Measurements from ENCODE around the gene DYNLT4. TPM values are rescaled to one million over a fixed set of nuclear protein-coding genes. Genes with fewer than 3 reads are reported as not detected.
"Not testable (repeated sequence)": the region's sequence is repeated elsewhere in the genome, so short reads cannot be mapped to it uniquely, and the experiment has no call there.

The DYNLT4 gene
- total and polyA plus RNA-seq, 4 experiments from 2014 or later = 0.47 to 1.6 (median 1.0) TPM; not detected in 1

DNA sequence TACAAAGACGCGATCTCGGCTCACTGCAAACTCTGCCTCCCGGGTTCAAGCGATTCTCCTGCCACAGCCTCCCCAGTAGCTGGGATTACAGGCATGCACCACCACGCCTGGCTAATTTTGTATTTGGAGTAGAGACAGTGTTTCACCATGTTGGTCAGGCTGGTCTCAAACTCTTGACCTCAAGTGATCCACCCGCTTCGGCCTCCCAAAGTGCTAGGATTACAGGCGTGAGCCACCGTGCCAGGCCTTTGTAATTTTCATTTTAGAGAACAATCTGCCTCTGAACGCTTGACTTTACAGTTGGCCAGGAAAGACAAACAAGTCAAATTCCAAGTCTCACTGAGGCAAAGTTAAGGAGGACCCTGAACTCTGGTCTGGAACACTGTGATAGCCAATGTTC lies 31.1 kb upstream of the DYNLT4 start:
- H3K36me3 ChIP-seq (ENCODE audit: insufficient read depth, low read length); H3K9me3 Mint-ChIP-seq; H3K9me3 ChIP-seq (ENCODE audit: control insufficient read depth in 1 of 2, low read length in 2 of 2); intact Hi-C loops (cut with micrococcal nuclease); H3K4me1 ChIP-seq (ENCODE audit: insufficient read depth, low read length); DNase-seq; H3K4me3 ChIP-seq (ENCODE audit: low read length in 2 of 2); H3K27ac ChIP-seq (ENCODE audit: low read depth, low read length); H3K27me3 ChIP-seq (ENCODE audit: insufficient read depth, low read length); H3K36me3 Mint-ChIP-seq; H3K4me3 Mint-ChIP-seq; H3K27ac Mint-ChIP-seq: not testable (repeated sequence)
- Mint-ChIP-seq H3K4me1 (peaks cover 8 to 23% (median 12%) of the 10 kb centered on the region in 4 donors), H3K27me3 (peaks cover 13 to 24% of the 10 kb centered on the region in 2 donors)
- ChIA-PET CTCF (ENCODE audit: partially characterized antibody) (interaction anchor here (1.5 to 3.1 kb wide), 4 partner anchors 30 to 126 kb away, joined by 4 to 8 read pairs (median 6); partner anchors contain the start of gene BTBD19), POLR2A (ENCODE audit: partially characterized antibody) (interaction anchor here (1.5 to 1.6 kb wide), 2 partner anchors 30 to 55 kb away, joined by 3 read pairs; partner anchors contain the start of gene BTBD19)

DNA sequence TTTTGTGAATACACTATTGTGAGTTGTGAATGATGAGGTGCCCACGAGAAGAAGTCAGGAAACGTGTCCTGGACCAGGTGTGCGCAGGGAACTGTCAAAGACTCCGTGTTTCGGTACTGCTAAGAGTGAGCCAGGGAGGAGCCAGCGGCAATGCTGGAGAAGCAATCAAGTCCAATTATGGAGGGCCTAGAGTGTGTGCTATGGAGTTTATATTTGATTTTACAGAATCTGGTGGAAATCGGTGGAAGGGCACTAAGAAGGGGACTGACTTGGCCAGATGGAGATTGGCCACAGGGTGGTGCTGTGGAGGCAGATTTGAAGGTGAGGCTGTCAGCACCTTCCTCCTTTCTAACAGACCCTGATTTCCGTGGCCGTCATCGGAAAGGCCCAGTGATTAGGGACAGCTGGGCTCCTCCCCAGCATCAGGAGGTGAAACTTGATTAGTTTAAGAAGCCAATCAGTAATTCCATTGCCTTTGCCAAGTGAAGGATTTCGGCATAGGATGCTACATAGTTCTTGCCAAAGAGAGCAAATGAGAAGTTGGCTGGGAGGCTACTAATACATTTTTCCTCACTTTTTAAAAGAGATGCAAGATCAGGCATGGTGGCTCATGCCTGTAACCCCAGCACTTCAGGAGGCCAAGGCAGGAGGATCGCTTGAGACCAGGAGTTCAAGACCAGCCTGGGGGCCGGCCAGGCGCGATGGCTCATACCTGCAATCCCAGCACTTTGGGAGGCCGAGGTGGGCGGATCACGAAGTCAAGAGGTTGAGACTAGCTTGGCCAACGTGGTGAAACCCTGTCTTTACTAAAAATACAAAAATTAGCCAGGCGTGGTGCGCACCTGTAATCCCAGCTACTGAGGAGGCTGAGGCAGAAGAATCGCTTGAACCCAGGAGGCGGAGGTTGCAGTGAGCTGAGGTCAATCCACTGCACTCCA lies 28.9 kb upstream of the DYNLT4 start:
- Mint-ChIP-seq H3K27me3 (peaks cover 5 to 10% of the 10 kb centered on the region in 2 donors), H3K4me1 (peaks cover 5 to 9% (median 8%) of the 10 kb centered on the region in 4 donors)

DNA sequence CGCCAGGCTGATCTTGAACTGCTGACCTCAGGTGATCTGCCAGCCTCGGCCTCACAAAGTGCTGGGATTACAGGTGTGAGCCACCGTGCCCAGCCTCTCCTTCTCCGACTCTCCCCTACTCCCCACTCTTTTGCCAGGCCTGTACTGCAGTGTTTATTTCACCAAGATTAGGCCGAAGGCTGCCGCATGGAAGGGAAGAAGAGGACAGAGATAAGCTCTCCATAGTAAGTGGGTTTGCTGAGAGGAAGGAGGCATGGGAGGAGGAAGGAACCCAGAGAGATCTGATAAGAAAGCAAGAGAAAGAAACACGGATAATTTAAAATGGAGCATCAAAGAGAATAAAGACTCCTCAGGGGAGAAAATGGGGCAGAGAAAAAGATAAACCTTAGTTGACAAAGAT lies 27.2 kb upstream of the DYNLT4 start:
- H3K4me3 Mint-ChIP-seq = no peak overlapping the region
- ChIA-PET CTCF (ENCODE audit: partially characterized antibody) (interaction anchor here (0.9 to 3.7 kb wide), 5 partner anchors 8 to 465 kb away, joined by 3 to 14 read pairs (median 4); partner anchors contain the start of gene PLK3), POLR2A (ENCODE audit: partially characterized antibody) (interaction anchor here (1.1 to 1.5 kb wide), 2 partner anchors 13 to 34 kb away, joined by 3 to 11 read pairs; partner anchors contain the start of gene PLK3)
- no peak for DNase-seq
- peaks cover under 1 to 5% of the 10 kb centered on the region in 2 donors for H3K27me3 Mint-ChIP-seq
- H3K4me1 Mint-ChIP-seq = peaks cover 5 to 9% (median 8%) of the 10 kb centered on the region in 4 donors
- Histone ChIP-seq H3K27ac (ENCODE audit: low read depth, low read length) (no peak overlapping the region), H3K4me1 (ENCODE audit: insufficient read depth, low read length) (peaks cover 4% of the 10 kb centered on the region), H3K36me3 (ENCODE audit: insufficient read depth, low read length) (no peaks in the 10 kb centered on the region), H3K9me3 (ENCODE audit: control insufficient read depth in 1 of 2, low read length in 2 of 2) (no peaks in the 10 kb centered on the region), H3K27me3 (ENCODE audit: insufficient read depth, low read length) (no peaks in the 10 kb centered on the region), H3K4me3 (ENCODE audit: low read length in 2 of 2) (no peak overlapping the region)
- peak overlapping the region in 1 of 7 donors; percentile 32 for H3K27ac Mint-ChIP-seq
- no peaks in the 10 kb centered on the region for H3K36me3 Mint-ChIP-seq
- H3K9me3 Mint-ChIP-seq = no peaks in the 10 kb centered on the region
- intact Hi-C loops (cut with micrococcal nuclease) = no loop called here

More for the DNA sequence above, 28.9 kb upstream of the DYNLT4 start:
- Histone ChIP-seq H3K36me3 (ENCODE audit: insufficient read depth, low read length) (no peaks in the 10 kb centered on the region), H3K27me3 (ENCODE audit: insufficient read depth, low read length) (no peaks in the 10 kb centered on the region), H3K4me3 (ENCODE audit: low read length in 2 of 2) (no peak overlapping the region), H3K27ac (ENCODE audit: low read depth, low read length) (no peak overlapping the region), H3K9me3 (ENCODE audit: control insufficient read depth in 1 of 2, low read length in 2 of 2) (no peaks in the 10 kb centered on the region), H3K4me1 (ENCODE audit: insufficient read depth, low read length) (peaks cover 4% of the 10 kb centered on the region)
- peak overlapping the region in 6 of 7 donors; percentile 7 to 74 (median 58) for H3K27ac Mint-ChIP-seq
- H3K4me3 Mint-ChIP-seq = peak overlapping the region in 4 of 8 donors; percentile 19 to 69 (median 42)
- no peaks in the 10 kb centered on the region for H3K9me3 Mint-ChIP-seq
- ChIA-PET CTCF (ENCODE audit: partially characterized antibody) (interaction anchor here (1.0 to 3.7 kb wide), 17 partner anchors 10 to 464 kb away, joined by 3 to 14 read pairs (median 6); partner anchors contain the start of genes BTBD19, HECTD3, PLK3 and RPS8), POLR2A (ENCODE audit: partially characterized antibody) (interaction anchor here (0.6 to 2.1 kb wide), 7 partner anchors 15 to 50 kb away, joined by 3 to 11 read pairs (median 5); partner anchors contain the start of gene PLK3)
- H3K36me3 Mint-ChIP-seq = no peaks in the 10 kb centered on the region
- DNase-seq = peak; percentile 71 to 83 (median 75)
- intact Hi-C loops (cut with micrococcal nuclease) = loop anchor here (1.0 to 2.0 kb wide), 6 partner anchors 15 to 468 kb away; partner anchors contain the start of gene HECTD3

DNA sequence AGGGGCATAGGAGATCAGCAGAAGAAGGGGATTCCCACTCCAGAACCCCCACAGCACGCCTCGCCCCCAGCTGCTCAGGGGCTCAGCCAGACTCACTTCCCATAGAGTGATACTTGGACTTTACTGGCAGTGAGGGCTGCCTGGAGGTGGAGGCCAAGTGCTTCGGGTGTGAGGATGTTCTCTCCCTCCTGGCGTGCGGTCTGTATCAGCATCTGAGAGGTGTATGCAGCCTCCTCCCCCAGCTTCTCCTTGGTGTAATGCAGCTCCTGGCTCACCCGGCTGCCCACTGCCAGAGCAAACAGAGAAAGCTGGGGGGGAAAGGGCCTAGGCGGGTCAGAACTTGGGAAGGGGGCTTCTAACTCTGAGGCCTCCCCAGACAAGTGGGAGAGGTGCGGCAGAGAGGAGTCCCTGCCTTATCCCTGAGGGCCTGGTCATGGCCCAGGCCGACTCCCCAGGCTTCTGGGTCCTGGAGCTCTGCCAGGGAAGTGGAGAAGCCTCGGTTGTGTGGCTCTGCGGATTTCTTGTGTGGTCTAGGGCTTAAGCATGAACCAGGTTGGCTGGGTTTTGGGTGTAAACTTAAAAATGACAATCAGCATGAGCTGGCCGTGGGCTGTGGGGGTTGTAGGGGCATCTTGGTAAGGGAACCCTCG lies 25.0 kb upstream of the DYNLT4 start:
- ChIA-PET CTCF (ENCODE audit: partially characterized antibody) (interaction anchor here (0.9 to 1.7 kb wide), 5 partner anchors 12 to 661 kb away, joined by 3 to 5 read pairs (median 3); partner anchors contain the start of gene HECTD3), POLR2A (ENCODE audit: partially characterized antibody) (interaction anchor here (1.3 to 2.7 kb wide), 2 partner anchors 32 kb away, joined by 3 to 8 read pairs; partner anchors contain the start of gene PLK3)
- Mint-ChIP-seq H3K27ac (peak overlapping the region in 4 of 7 donors; percentile 41 to 61 (median 58)), H3K36me3 (no peaks in the 10 kb centered on the region), H3K4me1 (peaks cover 5 to 9% (median 8%) of the 10 kb centered on the region in 4 donors), H3K27me3 (peaks cover 0 to 4% of the 10 kb centered on the region in 2 donors), H3K4me3 (no peak overlapping the region), H3K9me3 (no peaks in the 10 kb centered on the region)
- intact Hi-C loops (cut with micrococcal nuclease) = no loop called here
- H3K27me3 ChIP-seq (ENCODE audit: insufficient read depth, low read length) = no peaks in the 10 kb centered on the region
- H3K4me3 ChIP-seq (ENCODE audit: low read length in 2 of 2) = no peak overlapping the region
- peak in 1 of 5 donors; percentile 35 for DNase-seq
- no peaks in the 10 kb centered on the region for H3K36me3 ChIP-seq (ENCODE audit: insufficient read depth, low read length)
- peaks cover 4% of the 10 kb centered on the region for H3K4me1 ChIP-seq (ENCODE audit: insufficient read depth, low read length)
- H3K27ac ChIP-seq (ENCODE audit: low read depth, low read length) = no peak overlapping the region
- no peaks in the 10 kb centered on the region for H3K9me3 ChIP-seq (ENCODE audit: control insufficient read depth in 1 of 2, low read length in 2 of 2)

DNA sequence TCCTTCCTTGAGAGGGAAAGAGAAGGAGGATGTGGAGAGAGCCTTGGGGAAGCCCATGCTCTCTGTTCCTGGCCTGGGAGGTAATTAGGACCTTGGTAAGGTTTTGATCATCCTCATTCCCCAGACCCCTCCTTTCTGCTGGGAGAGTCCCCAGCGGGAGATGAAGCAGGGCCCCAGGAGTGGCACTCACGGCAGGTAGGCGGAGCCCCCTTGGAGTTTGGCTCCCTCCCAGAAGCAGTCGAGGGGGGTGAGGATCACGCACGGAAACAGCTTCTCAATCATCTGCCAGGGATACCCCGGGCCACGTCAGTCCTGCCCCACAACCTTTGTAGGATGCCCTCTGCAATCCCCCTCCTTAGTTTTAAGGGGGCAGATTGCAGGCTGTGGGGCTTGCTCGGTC lies 24.4 kb upstream of the DYNLT4 start:
- Mint-ChIP-seq H3K27me3 (peaks cover 0 to 4% of the 10 kb centered on the region in 2 donors), H3K4me1 (peaks cover 5 to 9% (median 8%) of the 10 kb centered on the region in 4 donors), H3K27ac (no peak overlapping the region), H3K9me3 (no peaks in the 10 kb centered on the region), H3K4me3 (no peak overlapping the region), H3K36me3 (no peaks in the 10 kb centered on the region)
- H3K36me3 ChIP-seq (ENCODE audit: insufficient read depth, low read length) = no peaks in the 10 kb centered on the region
- ChIA-PET CTCF (ENCODE audit: partially characterized antibody) (interaction anchor here (0.9 to 1.4 kb wide), 2 partner anchors 18 to 100 kb away, joined by 3 read pairs; no protein-coding TSS in a partner anchor), POLR2A (ENCODE audit: partially characterized antibody) (interaction anchor here (2.7 to 4.1 kb wide), 2 partner anchors 12 to 32 kb away, joined by 8 to 24 read pairs; partner anchors contain the start of gene PLK3)
- H3K27me3 ChIP-seq (ENCODE audit: insufficient read depth, low read length) = no peaks in the 10 kb centered on the region
- peaks cover 4% of the 10 kb centered on the region for H3K4me1 ChIP-seq (ENCODE audit: insufficient read depth, low read length)
- no peaks in the 10 kb centered on the region for H3K9me3 ChIP-seq (ENCODE audit: control insufficient read depth in 1 of 2, low read length in 2 of 2)
- no peak overlapping the region for H3K27ac ChIP-seq (ENCODE audit: low read depth, low read length)
- intact Hi-C loops (cut with micrococcal nuclease) = no loop called here
- no peak for DNase-seq
- H3K4me3 ChIP-seq (ENCODE audit: low read length in 2 of 2) = no peak overlapping the region

DNA sequence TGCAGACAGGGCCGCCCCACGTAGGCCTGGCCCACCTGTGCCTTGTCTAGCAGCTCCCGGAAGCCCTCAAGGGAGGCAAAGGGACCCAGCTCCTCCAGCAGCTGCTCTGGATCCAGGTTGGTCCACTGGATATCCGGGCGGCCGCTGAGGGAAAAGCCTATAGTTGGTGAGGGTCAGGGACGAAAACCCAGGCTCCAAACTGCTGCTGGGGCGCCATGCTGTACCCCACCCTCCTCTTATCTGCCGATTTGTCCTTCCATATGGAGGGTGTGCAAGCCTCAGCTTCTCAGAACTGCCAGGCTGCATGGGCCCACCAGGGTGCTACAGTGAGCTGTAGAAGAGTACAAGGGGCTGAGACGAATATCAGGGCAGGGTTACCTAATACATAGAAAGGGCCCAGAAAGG lies 23.8 kb upstream of the DYNLT4 start:
- POLR2A ChIA-PET (ENCODE audit: partially characterized antibody) = interaction anchor here (0.9 to 4.1 kb wide), 3 partner anchors 11 to 55 kb away, joined by 3 to 24 read pairs (median 8); partner anchors contain the start of gene PLK3
- CTCF ChIA-PET (ENCODE audit: partially characterized antibody) = interaction anchor here (0.9 to 1.4 kb wide), 2 partner anchors 17 to 99 kb away, joined by 3 read pairs; no protein-coding TSS in a partner anchor
- intact Hi-C loops (cut with micrococcal nuclease) = no loop called here

More for the DNA sequence above, 23.8 kb upstream of the DYNLT4 start:
- no peaks in the 10 kb centered on the region for H3K27me3 ChIP-seq (ENCODE audit: insufficient read depth, low read length)
- H3K4me3 Mint-ChIP-seq = no peak overlapping the region
- H3K27ac Mint-ChIP-seq = no peak overlapping the region
- no peaks in the 10 kb centered on the region for H3K9me3 ChIP-seq (ENCODE audit: control insufficient read depth in 1 of 2, low read length in 2 of 2)
- H3K4me1 ChIP-seq (ENCODE audit: insufficient read depth, low read length) = peaks cover under 1% of the 10 kb centered on the region
- peaks cover 0 to 3% of the 10 kb centered on the region in 2 donors for H3K27me3 Mint-ChIP-seq
- H3K36me3 Mint-ChIP-seq = no peaks in the 10 kb centered on the region
- H3K27ac ChIP-seq (ENCODE audit: low read depth, low read length) = no peak overlapping the region
- no peaks in the 10 kb centered on the region for H3K9me3 Mint-ChIP-seq
- no peak overlapping the region for H3K4me3 ChIP-seq (ENCODE audit: low read length in 2 of 2)
- peaks cover 3 to 6% (median 5%) of the 10 kb centered on the region in 4 donors for H3K4me1 Mint-ChIP-seq
- no peaks in the 10 kb centered on the region for H3K36me3 ChIP-seq (ENCODE audit: insufficient read depth, low read length)
- DNase-seq = peak in 1 of 5 donors; percentile 29
